GM08714 (cell line): ENCODE measurements around the gene BCHE.

Experiments
- H3K4me3 ChIP-seq: fragments of 200-500 bp; sonication (Bioruptor generic); 2 replicates; pipeline ENCODE4 v1.5.1; 2014; ENCODE audit warnings: mild to moderate bottlenecking, low read length, inconsistent platforms
- ZNF274 ChIP-seq: IDR thresholded peaks from 2 replicates; pipeline ENCODE4 v1.6.1; 2012; ENCODE audit warnings: mild to moderate bottlenecking, low read depth, low read length

Gene BCHE

GRCh38 chr3:165749241-165749640 is 88.0 kb downstream of the BCHE start:
- no peak overlapping the region for H3K4me3 ChIP-seq
- TF ChIP-seq ZNF274, result no peak

- H3K4me3 ChIP-seq, result no peak overlapping the region
- TF ChIP-seq ZNF274, result no peak
These were observed 89.1 kb downstream of the BCHE start for GRCh38 chr3:165748094-165748493.

DNA sequence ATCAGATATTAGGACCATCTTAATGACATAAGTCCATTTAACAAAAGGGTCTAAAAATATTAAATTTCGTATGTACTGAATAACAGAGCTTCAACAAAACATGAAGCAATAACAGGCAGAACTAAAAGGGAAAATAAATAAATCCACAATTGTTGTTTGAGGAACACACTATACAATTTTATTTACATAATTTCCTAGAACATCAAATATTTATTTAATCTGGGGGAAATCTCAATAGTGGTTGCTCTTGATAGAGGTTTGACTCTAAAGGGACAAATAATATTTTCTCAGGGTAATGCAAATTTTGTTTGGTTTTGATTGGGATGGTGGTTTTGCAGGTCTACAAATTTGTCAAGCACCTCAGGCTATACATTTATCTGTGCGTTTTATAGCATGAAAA is 90.3 kb downstream of the BCHE start:
- no peak overlapping the region for H3K4me3 ChIP-seq
- no peak for TF ChIP-seq ZNF274

DNA sequence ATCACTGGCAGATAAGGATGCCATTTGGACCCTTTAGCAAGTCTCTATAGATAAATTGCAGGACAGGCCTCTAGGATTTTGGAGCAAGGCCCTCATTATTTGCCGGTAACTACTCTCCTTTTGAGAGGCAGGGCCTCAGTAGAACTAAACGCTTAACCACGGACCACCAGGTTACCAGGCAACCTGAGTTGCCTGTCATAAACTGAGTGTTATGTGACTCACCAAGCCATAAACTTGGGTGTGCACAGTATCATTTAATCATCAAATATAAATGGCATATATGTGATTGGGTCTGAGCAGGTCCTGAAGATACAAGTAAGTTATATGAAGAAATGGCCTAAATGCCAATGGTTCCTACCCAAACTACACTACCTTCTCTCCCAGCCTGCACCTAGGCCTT is 93.2 kb downstream of the BCHE start:
- no peak overlapping the region for H3K4me3 ChIP-seq
- TF ChIP-seq ZNF274, result no peak

GRCh38 chr3:165742351-165742750 is 94.9 kb downstream of the BCHE start:
- TF ChIP-seq ZNF274, result no peak

DNA sequence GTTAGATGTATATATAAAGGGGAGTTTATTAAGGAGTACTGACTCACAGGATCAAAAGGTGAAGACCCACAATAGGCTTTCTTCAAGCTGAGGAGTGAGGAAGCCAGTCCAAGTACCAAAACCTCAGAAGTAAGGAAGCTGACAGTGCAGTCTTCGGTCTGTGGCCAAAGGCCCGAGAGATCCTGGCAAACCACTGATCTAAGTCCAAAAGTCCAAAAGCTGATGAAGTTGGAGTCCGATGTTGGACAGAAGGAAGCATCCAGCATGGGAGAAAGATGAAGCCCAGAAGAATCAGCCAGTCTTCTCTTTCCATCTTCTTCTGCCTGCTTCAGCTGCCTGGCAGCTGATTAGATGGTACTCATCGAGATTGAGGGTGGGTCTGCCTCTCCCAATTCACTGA is 107.5 kb downstream of the BCHE start:
- TF ChIP-seq ZNF274, result no peak
- no peak overlapping the region for H3K4me3 ChIP-seq

More at GRCh38 chr3:165742351-165742750, 94.9 kb downstream of the BCHE start:
- H3K4me3 ChIP-seq, result no peak overlapping the region

GRCh38 chr3:165728924-165729323 is 108.3 kb downstream of the BCHE start:
- no peak for TF ChIP-seq ZNF274

DNA sequence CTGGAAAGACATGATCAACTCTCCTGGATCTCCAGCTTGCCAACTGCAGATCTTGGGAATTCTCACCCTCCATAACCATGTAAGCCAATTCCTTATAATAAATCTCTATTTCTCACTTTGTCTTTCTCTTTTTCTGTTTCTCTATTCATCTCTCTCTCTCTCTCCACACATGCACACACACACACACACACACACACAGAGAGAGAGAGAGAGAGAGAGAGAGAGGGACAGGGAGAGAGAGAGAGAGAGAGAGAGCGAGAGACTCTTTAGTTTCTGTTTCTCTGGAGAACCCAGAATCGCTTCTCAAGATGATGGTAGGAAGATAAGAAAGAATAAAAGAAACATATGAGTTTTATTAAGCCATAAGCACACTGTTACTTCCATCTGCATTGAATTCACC is 111.9 kb downstream of the BCHE start:
- TF ChIP-seq ZNF274, result no peak
- H3K4me3 ChIP-seq, result no peak overlapping the region

More at GRCh38 chr3:165728924-165729323, 108.3 kb downstream of the BCHE start:
- H3K4me3 ChIP-seq, result no peak overlapping the region
